Tibial nerve (tissue), 4 donors: Measurements from ENCODE around the gene ATP1B2.

Source experiments
- EP300 ChIP-seq, 2 donors: sonication (generic); formaldehyde crosslinking; IDR thresholded peaks; one replicate each; pipeline ENCODE4 v1.6.1; 2017; ENCODE audit warnings: antibody characterized with exemption in 2 of 2, mild to moderate bottlenecking in 1 of 2
- POLR2A ChIP-seq, 2 donors: fragments of 450-650 bp; IDR thresholded peaks; one replicate each; pipeline ENCODE4 v1.6.1; 2017; ENCODE audit warnings: antibody characterized with exemption in 2 of 2, mild to moderate bottlenecking in 2 of 2, moderate library complexity in 2 of 2
- TF ChIP-seq, protein P1 (sequence below), 5 experiments: fragments of 200-600 bp in 3 of 5; fragments of 450-650 bp in 2 of 5; sonication (generic) in 3 of 5; IDR thresholded peaks; one replicate each; pipeline ENCODE4 v1.5.1; 2016 to 2019; ENCODE audit warnings: antibody characterized with exemption in 5 of 5, mild to moderate bottlenecking in 3 of 5, moderate library complexity in 2 of 5

DNA sequence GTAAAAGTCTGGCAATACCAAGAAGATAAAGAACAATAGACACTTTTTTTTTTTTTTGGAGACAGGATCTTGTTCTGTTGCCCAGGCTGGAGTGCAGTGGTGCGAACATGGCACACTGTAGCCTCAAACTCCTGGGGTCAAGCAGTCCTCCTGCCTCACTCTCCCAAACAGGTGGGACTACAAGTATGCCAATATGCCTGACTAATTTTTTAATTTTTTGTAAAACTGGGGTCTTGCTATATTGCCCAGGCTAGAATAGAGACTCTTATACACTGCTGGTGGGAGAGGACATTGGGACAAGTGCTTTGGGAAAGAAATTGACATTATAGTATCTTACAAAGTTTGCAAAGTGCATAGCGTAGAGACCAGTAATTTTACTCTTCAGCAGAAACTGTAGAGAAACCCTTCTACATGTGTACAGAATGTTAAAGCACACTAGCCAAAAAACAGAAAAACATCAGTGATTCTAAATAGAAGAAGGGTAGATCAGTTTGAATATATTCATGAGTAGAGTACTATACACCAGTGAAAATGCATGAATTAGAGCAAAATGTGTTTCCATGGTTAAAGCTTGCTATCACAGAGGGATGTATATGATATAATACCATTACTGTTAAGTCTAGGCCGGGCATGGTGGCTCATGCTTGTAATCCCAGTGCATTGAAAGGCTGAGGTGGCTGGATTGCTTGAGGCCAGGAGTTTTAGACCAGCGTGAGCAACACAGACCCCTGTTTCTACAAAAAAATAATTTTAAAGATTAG is 47.3 kb downstream of the ATP1B2 start:
- TF ChIP-seq, protein P1, sequence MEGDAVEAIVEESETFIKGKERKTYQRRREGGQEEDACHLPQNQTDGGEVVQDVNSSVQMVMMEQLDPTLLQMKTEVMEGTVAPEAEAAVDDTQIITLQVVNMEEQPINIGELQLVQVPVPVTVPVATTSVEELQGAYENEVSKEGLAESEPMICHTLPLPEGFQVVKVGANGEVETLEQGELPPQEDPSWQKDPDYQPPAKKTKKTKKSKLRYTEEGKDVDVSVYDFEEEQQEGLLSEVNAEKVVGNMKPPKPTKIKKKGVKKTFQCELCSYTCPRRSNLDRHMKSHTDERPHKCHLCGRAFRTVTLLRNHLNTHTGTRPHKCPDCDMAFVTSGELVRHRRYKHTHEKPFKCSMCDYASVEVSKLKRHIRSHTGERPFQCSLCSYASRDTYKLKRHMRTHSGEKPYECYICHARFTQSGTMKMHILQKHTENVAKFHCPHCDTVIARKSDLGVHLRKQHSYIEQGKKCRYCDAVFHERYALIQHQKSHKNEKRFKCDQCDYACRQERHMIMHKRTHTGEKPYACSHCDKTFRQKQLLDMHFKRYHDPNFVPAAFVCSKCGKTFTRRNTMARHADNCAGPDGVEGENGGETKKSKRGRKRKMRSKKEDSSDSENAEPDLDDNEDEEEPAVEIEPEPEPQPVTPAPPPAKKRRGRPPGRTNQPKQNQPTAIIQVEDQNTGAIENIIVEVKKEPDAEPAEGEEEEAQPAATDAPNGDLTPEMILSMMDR (IDR thresholded peaks at IDR 0.05) = no peak
- TF ChIP-seq POLR2A (IDR thresholded peaks at IDR 0.05) (no peak), EP300 (IDR thresholded peaks at IDR 0.05) (no peak)
